GM21447 (cell line): ENCODE results near the gene ZDHHC19.

Experiments
- ATAC-seq: cut with Tn5 transposase; IDR thresholded peaks from one replicate; pipeline ENCODE4 v1.9.1; 2021; ENCODE audit not compliant: unreplicated experiment

ZDHHC19 gene

DNA sequence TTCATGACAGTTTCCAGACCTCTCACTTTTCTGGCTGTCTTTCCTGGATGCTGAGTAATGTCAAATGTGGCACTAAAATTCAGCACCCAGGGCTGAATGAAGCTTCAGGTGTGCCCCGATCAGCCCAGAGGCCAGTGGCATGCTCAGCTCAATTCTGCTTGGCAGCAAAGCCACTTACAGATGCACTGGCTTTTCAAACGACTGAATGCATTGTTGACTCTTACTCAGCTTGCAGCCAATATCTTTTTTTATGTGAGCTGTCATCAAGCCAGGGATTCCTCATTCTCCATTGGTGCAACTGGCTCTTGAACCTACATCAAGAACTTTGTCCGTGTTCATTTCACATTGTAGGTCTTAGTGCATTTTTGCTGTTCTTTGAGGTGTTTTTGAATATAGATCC lies 60.7 kb downstream of the ZDHHC19 start:
- ATAC-seq = no peak

DNA sequence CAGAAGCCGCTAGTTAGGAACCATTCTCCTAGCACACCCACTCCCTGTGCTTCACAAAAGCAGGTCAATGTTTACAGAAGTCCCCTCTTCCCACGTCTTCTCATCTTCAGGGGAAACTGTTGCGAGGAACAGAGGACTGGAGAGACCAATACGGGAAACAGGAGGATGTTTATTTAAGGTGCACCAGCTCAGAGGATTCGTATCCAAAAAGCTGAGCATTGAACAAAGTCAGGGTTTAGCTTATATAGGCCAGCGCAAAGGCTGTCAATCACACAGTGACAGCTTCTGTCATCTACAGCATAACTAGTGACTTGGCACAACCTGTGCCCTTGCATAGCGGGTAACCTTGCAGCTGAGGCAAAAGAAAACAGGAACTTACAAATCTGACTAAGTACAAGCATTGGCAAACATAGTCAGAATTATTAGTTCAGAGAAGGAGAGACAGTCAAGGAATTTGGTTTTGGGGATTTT lies 61.3 kb downstream of the ZDHHC19 start:
- no peak for ATAC-seq

DNA sequence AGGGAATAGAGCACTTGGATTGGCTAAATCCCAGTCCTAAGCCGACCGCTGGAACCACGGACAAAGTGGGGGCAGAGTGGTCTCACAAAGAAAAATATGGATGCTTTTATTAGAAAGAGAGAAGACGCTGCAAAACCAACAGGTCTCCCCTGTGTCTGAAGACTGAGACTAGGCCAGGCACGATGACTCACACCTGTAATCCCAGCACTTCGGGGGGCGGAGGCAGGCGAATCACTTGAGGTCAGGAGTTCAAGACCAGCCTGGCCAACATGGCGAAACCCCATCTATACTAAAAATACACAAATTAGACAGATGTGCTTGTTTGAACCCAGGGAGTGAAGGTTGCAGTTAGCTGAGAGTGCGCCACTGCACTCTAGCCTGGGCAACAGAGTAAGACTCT lies 61.8 kb downstream of the ZDHHC19 start:
- ATAC-seq = no peak
